Measurements from ENCODE around the gene TNIP3. TPM values are rescaled to one million over a fixed set of nuclear protein-coding genes. Genes with fewer than 3 reads are reported as not detected.
A peak's percentile ranks its signal among the peaks of the same experiment; 100 is the strongest.

TNIP3 gene
- polyA plus RNA-seq, 1 experiment: 0.20 TPM

GRCh38 chr4:121146530-121146929 lies 17.6 kb downstream of the TNIP3 start:
- no peak for DNase-seq (ENCODE audit: low read depth)
- H3K4me3 ChIP-seq (ENCODE audit: low read depth, low read length): no peak overlapping the region
- H3K36me3 ChIP-seq (ENCODE audit: control insufficient read depth, insufficient read depth, low read length): no peaks in the 10 kb centered on the region
- ChIA-PET POLR2A (no interaction called here), CTCF (no interaction called here)
- no peaks in the 10 kb centered on the region for H3K27me3 ChIP-seq (ENCODE audit: control insufficient read depth, insufficient read depth, low read length)
- TF ChIP-seq, protein P1, sequence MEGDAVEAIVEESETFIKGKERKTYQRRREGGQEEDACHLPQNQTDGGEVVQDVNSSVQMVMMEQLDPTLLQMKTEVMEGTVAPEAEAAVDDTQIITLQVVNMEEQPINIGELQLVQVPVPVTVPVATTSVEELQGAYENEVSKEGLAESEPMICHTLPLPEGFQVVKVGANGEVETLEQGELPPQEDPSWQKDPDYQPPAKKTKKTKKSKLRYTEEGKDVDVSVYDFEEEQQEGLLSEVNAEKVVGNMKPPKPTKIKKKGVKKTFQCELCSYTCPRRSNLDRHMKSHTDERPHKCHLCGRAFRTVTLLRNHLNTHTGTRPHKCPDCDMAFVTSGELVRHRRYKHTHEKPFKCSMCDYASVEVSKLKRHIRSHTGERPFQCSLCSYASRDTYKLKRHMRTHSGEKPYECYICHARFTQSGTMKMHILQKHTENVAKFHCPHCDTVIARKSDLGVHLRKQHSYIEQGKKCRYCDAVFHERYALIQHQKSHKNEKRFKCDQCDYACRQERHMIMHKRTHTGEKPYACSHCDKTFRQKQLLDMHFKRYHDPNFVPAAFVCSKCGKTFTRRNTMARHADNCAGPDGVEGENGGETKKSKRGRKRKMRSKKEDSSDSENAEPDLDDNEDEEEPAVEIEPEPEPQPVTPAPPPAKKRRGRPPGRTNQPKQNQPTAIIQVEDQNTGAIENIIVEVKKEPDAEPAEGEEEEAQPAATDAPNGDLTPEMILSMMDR (IDR thresholded peaks at IDR 0.05; ENCODE audit: insufficient read depth, low read depth, low read length): no peak

DNA sequence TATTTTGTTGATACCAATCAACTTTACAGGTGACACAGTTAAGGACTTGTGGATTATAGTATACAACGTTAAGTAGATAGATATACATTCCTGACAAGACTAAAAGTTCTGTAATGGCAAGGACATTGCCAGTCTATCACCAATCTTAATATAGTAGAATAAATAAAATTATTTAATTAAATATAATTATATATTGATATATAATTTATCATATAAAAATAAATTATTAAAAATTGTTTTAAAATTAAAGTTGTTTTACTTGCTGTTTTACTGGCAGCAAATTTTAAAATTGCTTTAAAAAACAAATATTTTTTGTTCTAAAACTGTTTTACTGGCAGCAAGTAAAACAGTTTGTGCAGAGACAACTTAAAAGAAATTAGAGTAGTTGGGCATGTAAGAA lies 18.7 kb downstream of the TNIP3 start:
- ChIA-PET POLR2A (no interaction called here), CTCF (interaction anchor here (0.7 kb wide), 1 partner anchor 307 kb away, joined by 3 read pairs; no protein-coding TSS in a partner anchor)
- Histone ChIP-seq H3K27me3 (ENCODE audit: control insufficient read depth, insufficient read depth, low read length) (no peaks in the 10 kb centered on the region), H3K4me3 (ENCODE audit: low read depth, low read length) (no peak overlapping the region), H3K36me3 (ENCODE audit: control insufficient read depth, insufficient read depth, low read length) (no peaks in the 10 kb centered on the region)
- DNase-seq (ENCODE audit: low read depth): no peak
- TF ChIP-seq, protein P1 (IDR thresholded peaks at IDR 0.05; ENCODE audit: insufficient read depth, low read depth, low read length): no peak

DNA sequence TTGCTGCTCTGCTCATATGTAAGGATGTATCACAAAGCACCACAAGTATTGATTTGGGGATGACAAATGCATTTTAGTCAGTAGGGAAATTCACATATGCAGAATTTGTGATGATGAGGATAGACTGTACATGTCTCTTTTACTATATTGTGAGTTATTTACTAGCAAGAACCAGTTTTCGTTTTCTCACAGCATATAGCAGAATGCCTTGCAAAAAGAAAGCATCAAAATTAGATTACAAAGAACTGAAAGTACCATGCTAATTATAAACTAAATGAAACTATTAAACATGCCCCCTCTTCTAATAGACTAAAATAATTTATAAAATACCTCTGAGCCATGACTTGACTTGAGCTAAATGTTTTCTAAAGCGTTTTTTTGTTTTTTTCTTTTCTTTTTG lies 20.1 kb downstream of the TNIP3 start:
- no peak for DNase-seq (ENCODE audit: low read depth)
- H3K36me3 ChIP-seq (ENCODE audit: control insufficient read depth, insufficient read depth, low read length): no peaks in the 10 kb centered on the region
- ChIA-PET POLR2A (no interaction called here), CTCF (no interaction called here)
- no peak overlapping the region for H3K4me3 ChIP-seq (ENCODE audit: low read depth, low read length)
- H3K27me3 ChIP-seq (ENCODE audit: control insufficient read depth, insufficient read depth, low read length): no peaks in the 10 kb centered on the region
- TF ChIP-seq, protein P1 (IDR thresholded peaks at IDR 0.05; ENCODE audit: insufficient read depth, low read depth, low read length): no peak

DNA sequence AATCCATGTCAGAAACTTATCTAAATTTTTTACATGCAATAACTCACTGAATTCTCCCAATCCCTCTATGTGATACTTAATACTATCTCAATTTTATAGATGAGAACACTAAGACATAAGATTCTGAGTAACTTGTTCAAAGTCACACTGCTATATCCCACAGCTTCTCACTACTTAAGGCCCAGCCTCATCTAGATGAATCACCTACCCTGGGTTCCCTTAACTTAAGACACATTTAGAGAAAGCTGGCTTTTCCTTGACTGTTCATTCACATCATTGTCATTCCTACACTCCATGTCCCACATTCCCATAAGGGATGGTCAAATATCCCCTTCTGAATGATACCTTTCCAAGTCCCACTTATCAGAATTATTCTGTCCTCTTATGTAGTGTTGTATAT lies 21.0 kb downstream of the TNIP3 start:
- no peaks in the 10 kb centered on the region for H3K27me3 ChIP-seq (ENCODE audit: control insufficient read depth, insufficient read depth, low read length)
- H3K36me3 ChIP-seq (ENCODE audit: control insufficient read depth, insufficient read depth, low read length): no peaks in the 10 kb centered on the region
- ChIA-PET CTCF (no interaction called here), POLR2A (no interaction called here)
- DNase-seq (ENCODE audit: low read depth): no peak
- no peak overlapping the region for H3K4me3 ChIP-seq (ENCODE audit: low read depth, low read length)
- TF ChIP-seq, protein P1 (IDR thresholded peaks at IDR 0.05; ENCODE audit: insufficient read depth, low read depth, low read length): no peak

- no peak overlapping the region for H3K4me3 ChIP-seq (ENCODE audit: low read depth, low read length)
- ChIA-PET POLR2A (no interaction called here), CTCF (no interaction called here)
- no peaks in the 10 kb centered on the region for H3K36me3 ChIP-seq (ENCODE audit: control insufficient read depth, insufficient read depth, low read length)
- no peaks in the 10 kb centered on the region for H3K27me3 ChIP-seq (ENCODE audit: control insufficient read depth, insufficient read depth, low read length)
- TF ChIP-seq, protein P1 (IDR thresholded peaks at IDR 0.05; ENCODE audit: insufficient read depth, low read depth, low read length): no peak
- DNase-seq (ENCODE audit: low read depth): peak; percentile 54
Observed at GRCh38 chr4:121140716-121141460, 23.2 kb downstream of the TNIP3 start.

Data from BJ (cell line).